Natural killer cell (primary cell): Measurements from ENCODE around the gene HELZ2. TPM values are rescaled to one million over a fixed set of nuclear protein-coding genes. Genes with fewer than 3 reads are reported as not detected.

Experiments
- ATAC-seq, 3 donors: fragments of 150-1000 bp in 2 of 3; fragments of 200-7000 bp in 1 of 3; cut with Tn5 transposase; 1 replicate in 1 of 3; 2 replicates in 2 of 3; pipeline ENCODE4 v1.10.0; 2021; ENCODE audit warnings: mild to moderate bottlenecking in 2 of 3, moderate library complexity in 2 of 3
- DNase-seq, 2 donors: peaks; one replicate each; pipeline versions ENCODE4 v3.0.0 to v3.0.0-alpha.2; 2013 to 2021; ENCODE audit warnings: mixed read lengths in 1 of 2
- H3K27ac ChIP-seq: one replicate; pipeline ENCODE4 v1.5.1; 2013; ENCODE audit warnings: mild to moderate bottlenecking, low read length
- H3K27me3 ChIP-seq: one replicate; pipeline ENCODE4 v1.6.1; 2013; ENCODE audit warnings: low read length; ENCODE audit not compliant: control insufficient read depth, insufficient read depth
- H3K36me3 ChIP-seq: one replicate; pipeline ENCODE4 v1.6.1; 2013; ENCODE audit warnings: low read length; ENCODE audit not compliant: control insufficient read depth, insufficient read depth
- H3K4me1 ChIP-seq: one replicate; pipeline ENCODE4 v1.6.1; 2013; ENCODE audit warnings: low read length; ENCODE audit not compliant: control insufficient read depth, insufficient read depth
- H3K4me3 ChIP-seq: one replicate; pipeline ENCODE4 v1.5.1; 2013; ENCODE audit warnings: low read length
- H3K9me3 ChIP-seq: one replicate; pipeline ENCODE4 v1.6.1; 2013; ENCODE audit warnings: low read length; ENCODE audit not compliant: control insufficient read depth, insufficient read depth
- H3K27ac Mint-ChIP-seq, 2 donors: one replicate each; pipeline ENCODE4 v1.8.0; 2022; ENCODE audit warnings: mild to moderate bottlenecking in 2 of 2, mixed read lengths in 2 of 2, moderate library complexity in 1 of 2
- H3K27me3 Mint-ChIP-seq, 2 donors: one replicate each; pipeline ENCODE4 v1.8.0; 2022; ENCODE audit warnings: low read depth in 2 of 2, mixed read lengths in 2 of 2
- H3K36me3 Mint-ChIP-seq: one replicate; pipeline ENCODE4 v1.8.0; 2022; ENCODE audit warnings: mixed read lengths
- H3K4me1 Mint-ChIP-seq, 2 donors: one replicate each; pipeline ENCODE4 v1.8.0; 2022; ENCODE audit warnings: mixed read lengths in 2 of 2
- H3K4me3 Mint-ChIP-seq: one replicate; pipeline ENCODE4 v1.8.0; 2022; ENCODE audit warnings: mild to moderate bottlenecking, moderate library complexity, mixed read lengths
- H3K9me3 Mint-ChIP-seq, 2 donors: one replicate each; pipeline ENCODE4 v1.8.0; 2022; ENCODE audit warnings: mixed read lengths in 2 of 2
- WGBS: methylation state at CpG from one replicate; pipeline ENCODE4 v1.1.7; 2013; ENCODE audit warnings: missing lambda C conversion rate; ENCODE audit not compliant: insufficient coverage; 5-methylcytosine and 5-hydroxymethylcytosine counted together
- intact Hi-C: fragments of 100-400 bp; cut with micrococcal nuclease; formaldehyde crosslinking; loops from one replicate; pipeline ENCODE4 v1.14.2; 2022
- total RNA-seq, 4 donors: library from RNA; stranded (reverse); fragments of 120-200 nt in 1 of 4; gene quantifications; one replicate each; pipeline versions ENCODE4 v1.2.3 to v1.2.4, GENCODE V29; 2013 to 2022
- TF ChIP-seq, protein P1 (sequence below): fragments of 200-600 bp; IDR thresholded peaks from one replicate; pipeline ENCODE4 v1.8.0; 2022; ENCODE audit warnings: antibody characterized with exemption

Gene HELZ2
- total RNA-seq, 3 donors from 2014 or later (not counting 1 experiment from before 2014, with no cell fraction given), result 85.2 to 90.7 (median 89.4) TPM

DNA sequence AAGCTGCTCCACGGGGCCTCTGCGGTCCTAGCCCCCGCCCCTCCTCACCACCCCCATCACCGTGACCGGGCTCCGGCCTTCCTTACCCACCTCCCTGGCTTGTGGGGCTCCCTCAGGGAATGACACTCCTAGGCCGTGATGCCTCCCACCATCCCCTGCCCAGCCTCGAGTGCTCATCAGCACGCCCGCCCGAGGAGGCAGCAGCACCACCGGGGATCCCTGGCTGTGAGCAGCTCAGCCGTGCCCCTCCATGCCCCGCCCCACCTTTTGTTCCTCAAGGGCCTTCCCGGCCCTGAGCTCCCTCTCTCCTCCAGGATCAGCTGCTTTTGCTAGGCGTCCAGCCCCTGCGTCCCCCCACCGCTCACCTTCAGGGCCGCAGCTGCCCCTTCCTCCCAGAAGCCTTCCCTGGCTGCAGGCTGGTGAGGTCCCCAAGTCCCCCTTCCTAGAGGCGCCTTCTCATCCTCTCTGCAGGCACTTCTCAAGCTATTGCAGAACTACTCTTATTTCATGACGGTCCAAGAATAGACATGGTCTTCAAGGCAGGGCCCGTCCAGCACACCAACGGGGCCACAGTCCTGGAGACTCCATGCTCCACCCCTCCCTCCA is 17.1 kb downstream of the HELZ2 start:
- H3K9me3 ChIP-seq, result no peaks in the 10 kb centered on the region
- Mint-ChIP-seq H3K9me3 (no peaks in the 10 kb centered on the region), H3K4me3 (no peak overlapping the region), H3K27me3 (no peaks in the 10 kb centered on the region), H3K36me3 (no peaks in the 10 kb centered on the region), H3K4me1 (peaks cover 0 to 20% of the 10 kb centered on the region in 2 donors), H3K27ac (no peak overlapping the region)
- no peak for ATAC-seq
- H3K36me3 ChIP-seq, result peaks cover 21% of the 10 kb centered on the region
- intact Hi-C loops, result no loop called here
- no peak overlapping the region for H3K4me3 ChIP-seq
- peaks cover 2% of the 10 kb centered on the region for H3K27me3 ChIP-seq
- 89% methylated on average over 23 of the region's 23 CpGs for WGBS
- TF ChIP-seq, protein P1, sequence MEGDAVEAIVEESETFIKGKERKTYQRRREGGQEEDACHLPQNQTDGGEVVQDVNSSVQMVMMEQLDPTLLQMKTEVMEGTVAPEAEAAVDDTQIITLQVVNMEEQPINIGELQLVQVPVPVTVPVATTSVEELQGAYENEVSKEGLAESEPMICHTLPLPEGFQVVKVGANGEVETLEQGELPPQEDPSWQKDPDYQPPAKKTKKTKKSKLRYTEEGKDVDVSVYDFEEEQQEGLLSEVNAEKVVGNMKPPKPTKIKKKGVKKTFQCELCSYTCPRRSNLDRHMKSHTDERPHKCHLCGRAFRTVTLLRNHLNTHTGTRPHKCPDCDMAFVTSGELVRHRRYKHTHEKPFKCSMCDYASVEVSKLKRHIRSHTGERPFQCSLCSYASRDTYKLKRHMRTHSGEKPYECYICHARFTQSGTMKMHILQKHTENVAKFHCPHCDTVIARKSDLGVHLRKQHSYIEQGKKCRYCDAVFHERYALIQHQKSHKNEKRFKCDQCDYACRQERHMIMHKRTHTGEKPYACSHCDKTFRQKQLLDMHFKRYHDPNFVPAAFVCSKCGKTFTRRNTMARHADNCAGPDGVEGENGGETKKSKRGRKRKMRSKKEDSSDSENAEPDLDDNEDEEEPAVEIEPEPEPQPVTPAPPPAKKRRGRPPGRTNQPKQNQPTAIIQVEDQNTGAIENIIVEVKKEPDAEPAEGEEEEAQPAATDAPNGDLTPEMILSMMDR, result no peak
- peaks cover 24% of the 10 kb centered on the region for H3K4me1 ChIP-seq
- H3K27ac ChIP-seq, result no peak overlapping the region
- DNase-seq, result no peak

DNA sequence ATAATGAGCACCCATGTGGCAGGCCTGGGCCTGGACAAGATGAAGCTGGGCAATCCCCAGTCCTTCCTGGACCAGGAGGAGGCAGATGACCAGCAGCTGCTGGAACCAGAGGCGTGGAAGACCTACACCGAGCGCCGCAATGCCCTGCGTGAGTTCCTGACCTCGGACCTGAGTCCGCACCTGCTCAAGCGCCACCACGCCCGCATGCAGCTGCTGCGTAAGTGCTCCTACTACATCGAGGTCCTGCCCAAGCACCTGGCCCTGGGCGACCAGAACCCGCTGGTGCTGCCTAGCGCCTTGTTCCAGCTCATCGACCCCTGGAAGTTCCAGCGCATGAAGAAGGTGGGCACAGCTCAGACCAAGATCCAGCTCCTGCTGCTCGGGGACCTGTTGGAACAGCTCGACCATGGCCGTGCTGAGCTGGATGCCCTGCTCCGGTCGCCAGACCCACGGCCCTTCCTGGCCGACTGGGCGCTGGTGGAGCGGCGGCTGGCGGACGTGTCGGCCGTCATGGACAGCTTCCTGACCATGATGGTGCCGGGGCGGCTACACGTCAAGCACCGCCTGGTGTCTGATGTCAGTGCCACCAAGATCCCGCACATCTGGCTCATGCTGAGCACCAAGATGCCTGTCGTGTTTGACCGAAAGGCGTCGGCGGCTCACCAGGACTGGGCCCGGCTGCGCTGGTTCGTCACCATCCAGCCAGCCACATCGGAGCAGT is 18.2 kb downstream of the HELZ2 start:
- Histone ChIP-seq H3K27me3 (peaks cover 2% of the 10 kb centered on the region), H3K4me3 (no peak overlapping the region), H3K27ac (no peak overlapping the region), H3K4me1 (peaks cover 26% of the 10 kb centered on the region), H3K36me3 (peaks cover 13% of the 10 kb centered on the region), H3K9me3 (no peaks in the 10 kb centered on the region)
- Mint-ChIP-seq H3K4me3 (no peak overlapping the region), H3K27ac (no peak overlapping the region), H3K4me1 (peaks cover 0 to 20% of the 10 kb centered on the region in 2 donors), H3K9me3 (no peaks in the 10 kb centered on the region), H3K36me3 (no peaks in the 10 kb centered on the region), H3K27me3 (no peaks in the 10 kb centered on the region)
- WGBS, result 93% methylated on average over 45 of the region's 45 CpGs
- DNase-seq, result no peak
- intact Hi-C loops, result no loop called here
- ATAC-seq, result no peak
- TF ChIP-seq, protein P1, result no peak

DNA sequence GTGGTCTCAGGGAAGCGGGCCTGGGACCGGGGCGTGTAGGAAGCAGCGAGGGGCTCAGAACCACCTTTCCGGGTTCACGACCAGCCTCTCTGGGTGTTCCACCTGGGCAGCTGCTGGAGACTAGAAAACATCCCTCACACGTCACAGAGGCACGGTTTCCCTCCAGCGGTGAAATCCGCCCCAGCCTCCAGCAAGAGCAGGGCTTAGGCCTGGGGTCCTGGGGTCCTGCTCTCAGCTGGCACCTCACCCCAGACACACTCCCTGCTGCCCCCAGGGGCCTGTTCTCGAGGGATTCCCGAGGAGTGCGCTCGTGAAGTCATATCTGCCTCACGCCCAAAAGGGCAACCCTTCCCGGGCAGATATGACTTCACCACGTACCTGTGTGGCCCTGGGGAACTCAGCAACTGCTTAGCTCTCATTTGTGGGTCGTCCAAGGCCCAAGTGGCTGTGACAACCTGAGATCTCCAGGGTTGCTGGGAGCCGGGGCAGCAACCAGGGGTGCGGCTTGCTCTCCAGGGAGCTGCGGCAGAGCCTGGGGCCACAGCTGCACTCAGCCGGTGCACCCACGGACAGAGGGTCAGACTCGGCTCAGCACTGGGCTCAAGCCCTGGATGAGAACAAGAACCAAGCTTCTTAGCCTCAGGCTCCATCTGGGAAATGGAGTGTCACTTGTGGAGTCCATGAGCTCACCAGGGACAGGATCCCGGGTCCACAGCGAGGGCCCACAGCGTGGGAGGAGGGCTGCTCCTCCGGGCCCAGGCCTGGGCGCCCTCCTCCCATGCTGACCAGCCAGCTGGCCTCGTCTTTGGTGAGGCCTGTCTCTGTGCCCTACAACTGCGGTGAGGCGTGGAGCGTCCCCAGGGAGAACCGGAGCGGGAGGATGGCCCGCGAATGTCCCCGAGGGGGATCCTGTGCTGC is 19.4 kb downstream of the HELZ2 start:
- intact Hi-C loops, result loop anchor here (5.0 kb wide), 1 partner anchor 83 kb away; no protein-coding TSS in a partner anchor
- H3K4me3 ChIP-seq, result no peak overlapping the region
- no peak for ATAC-seq

More for the DNA sequence above, 19.4 kb downstream of the HELZ2 start:
- Mint-ChIP-seq H3K4me3 (peak overlapping the region; percentile 45), H3K36me3 (no peaks in the 10 kb centered on the region), H3K27me3 (peaks cover 0 to under 1% of the 10 kb centered on the region in 2 donors), H3K9me3 (no peaks in the 10 kb centered on the region), H3K4me1 (peaks cover 0 to 17% of the 10 kb centered on the region in 2 donors), H3K27ac (peak overlapping the region in 1 of 2 donors; percentile 83)
- Histone ChIP-seq H3K4me1 (peaks cover 26% of the 10 kb centered on the region), H3K27ac (no peak overlapping the region), H3K36me3 (peaks cover under 1% of the 10 kb centered on the region), H3K27me3 (peaks cover 2% of the 10 kb centered on the region), H3K9me3 (no peaks in the 10 kb centered on the region)
- TF ChIP-seq, protein P1, result no peak
- DNase-seq, result peak in 1 of 2 donors; percentile 55
- WGBS, result 69% methylated on average over 38 of the region's 38 CpGs
